K562 (cell line): ENCODE measurements around the gene GLUD1. TPM values are rescaled to one million over a fixed set of nuclear protein-coding genes. Genes with fewer than 3 reads are reported as not detected.

Source experiments
- CBFA2T2 ChIP-seq: fragments of 450-650 bp; conservative IDR thresholded peaks from 2 replicates; pipeline ENCODE4 v1.6.1; 2017; ENCODE audit warnings: mild to moderate bottlenecking
- CTBP1 ChIP-seq: fragments of 450-650 bp; IDR thresholded peaks from 2 replicates; pipeline ENCODE4 v1.6.1; 2016; ENCODE audit warnings: borderline replicate concordance
- ELF1 ChIP-seq: fragments of 200-800 bp; sonication (Bioruptor generic); IDR thresholded peaks from 2 replicates; pipeline ENCODE4 v1.6.1; 2016; ENCODE audit warnings: missing genetic modification characterization, missing compliant biosample characterization
- HNRNPH1 ChIP-seq: fragments of 200-400 bp; formaldehyde crosslinking; optimal IDR thresholded peaks from 2 replicates; pipeline ENCODE3; 2017; ENCODE audit warnings: low read depth, mild to moderate bottlenecking, low read length, moderate library complexity
- HOXB6 ChIP-seq: fragments of 250-450 bp; sonication (Bioruptor Pico); IDR thresholded peaks from 2 replicates; pipeline ENCODE4 v1.5.1; 2022; ENCODE audit warnings: mild to moderate bottlenecking, borderline replicate concordance
- L3MBTL2 ChIP-seq: fragments of 450-650 bp; IDR thresholded peaks from 2 replicates; pipeline ENCODE4 v1.6.1; 2016; ENCODE audit warnings: mild to moderate bottlenecking, moderate library complexity
- NCOA6 ChIP-seq: fragments of 450-650 bp; IDR thresholded peaks from 2 replicates; pipeline ENCODE4 v1.6.1; 2017; ENCODE audit warnings: mild to moderate bottlenecking
- NONO ChIP-seq, 2 experiments: fragments of 200-400 bp in 1 of 2; fragments of 450-650 bp in 1 of 2; formaldehyde crosslinking in 1 of 2; IDR thresholded peaks; 2 replicates each; pipeline ENCODE4 v1.6.1; 2017; ENCODE audit warnings: low read depth in 2 of 2, mild to moderate bottlenecking in 2 of 2, moderate library complexity in 2 of 2, low read length in 1 of 2
- NR1H2 ChIP-seq: sonication (generic); formaldehyde crosslinking; IDR thresholded peaks from 2 replicates; pipeline ENCODE4 v1.4.0; 2020; ENCODE audit warnings: mild to moderate bottlenecking, missing genetic modification reagents
- PHF8 ChIP-seq: fragments of 200-600 bp; sonication (generic); IDR thresholded peaks from 2 replicates; pipeline ENCODE4 v1.6.1; 2012; ENCODE audit warnings: mixed run types, mild to moderate bottlenecking, inconsistent platforms, low read length, moderate library complexity, borderline replicate concordance
- RHOXF2B ChIP-seq: fragments of 250-450 bp; sonication (Bioruptor Pico); conservative IDR thresholded peaks from 2 replicates; pipeline ENCODE4 v1.5.1; 2021
- SAP30 ChIP-seq: fragments of 200-600 bp; sonication (generic); IDR thresholded peaks from 2 replicates; pipeline ENCODE4 v1.6.1; 2012; ENCODE audit warnings: borderline replicate concordance, low read depth, mild to moderate bottlenecking, moderate library complexity, low read length, control low read depth, inconsistent platforms; ENCODE audit not compliant: insufficient read depth, poor library complexity, severe bottlenecking
- SIN3A ChIP-seq, 2 experiments: fragments of 150-350 bp in 1 of 2; IDR thresholded peaks; 2 replicates each; pipeline ENCODE4 v1.6.1; 2011 to 2016; ENCODE audit warnings: borderline replicate concordance in 2 of 2, low read depth in 2 of 2, low read length in 2 of 2, mild to moderate bottlenecking in 2 of 2, moderate library complexity in 2 of 2; ENCODE audit not compliant: control insufficient read depth in 1 of 2
- TCF7L2 ChIP-seq: fragments of 150-350 bp; IDR thresholded peaks from 2 replicates; pipeline ENCODE4 v1.6.1; 2016; ENCODE audit warnings: low read depth, mild to moderate bottlenecking, low read length, moderate library complexity
- ZBTB11 ChIP-seq, 3 experiments: fragments of 200-800 bp in 1 of 3; fragments of 250-450 bp in 1 of 3; fragments of 450-650 bp in 1 of 3; sonication (Bioruptor Pico) in 1 of 3; sonication (Bioruptor generic) in 1 of 3; formaldehyde crosslinking in 1 of 3; IDR thresholded peaks; 2 replicates each; pipeline versions ENCODE4 v1.6.1 to v1.8.0; 2016 to 2022; ENCODE audit warnings: mild to moderate bottlenecking in 2 of 3, missing genetic modification characterization in 2 of 3, missing compliant biosample characterization in 1 of 3, moderate library complexity in 1 of 3
- ZBTB8A ChIP-seq: fragments of 450-650 bp; IDR thresholded peaks from 2 replicates; pipeline ENCODE4 v1.6.1; 2018; ENCODE audit warnings: mild to moderate bottlenecking, moderate library complexity; ENCODE audit not compliant: partially characterized antibody
- polyA plus RNA-seq, 8 experiments: library from polyadenylated mRNA; depleted of rRNA in 4 of 8; stranded (reverse) in 5 of 8; unstranded in 3 of 8; fragments of >200 nt; fragmentation: Nextera tagmentation in 2 of 8; fragmentation: Illumina TruSeq in 1 of 8; extraction: Ambion mirVana in 2 of 8; extraction: Trizol in 1 of 8; gene quantifications; 2 replicates each; pipeline versions ENCODE4 v1.2.1 to v1.2.3, GENCODE V29; 2011 to 2014; ENCODE audit warnings: inconsistent platforms in 1 of 8, missing spikeins in 1 of 8
- total RNA-seq, 7 experiments: library from RNA; depleted of rRNA in 6 of 7; stranded (reverse); fragments of >200 nt in 6 of 7; fragmentation: Illumina TruSeq in 2 of 7; extraction: Trizol in 2 of 7; gene quantifications; 2 replicates each; pipeline versions ENCODE4 v1.2.1 to v1.2.3, GENCODE V29; 2011 to 2021; ENCODE audit warnings: low replicate concordance in 1 of 7
- TF ChIP-seq, protein P1 (sequence below): fragments of 200-800 bp; sonication (Bioruptor generic); IDR thresholded peaks from 2 replicates; pipeline ENCODE4 v1.6.1; 2017; ENCODE audit warnings: missing genetic modification characterization, missing compliant biosample characterization
- TF ChIP-seq, protein P2 (sequence below), 2 experiments: IDR thresholded peaks; 2 replicates each; pipeline ENCODE4 v1.6.1; 2012; ENCODE audit warnings: improper control_type of control experiment in 2 of 2, low read depth in 2 of 2, low read length in 2 of 2, borderline replicate concordance in 1 of 2

The GLUD1 gene
- total and polyA plus RNA-seq, 9 of the 15 experiments (the other 6 are each of a cell fraction or from before 2014, with no cell fraction given), result 21.9 to 92.0 (median 76.3) TPM

DNA sequence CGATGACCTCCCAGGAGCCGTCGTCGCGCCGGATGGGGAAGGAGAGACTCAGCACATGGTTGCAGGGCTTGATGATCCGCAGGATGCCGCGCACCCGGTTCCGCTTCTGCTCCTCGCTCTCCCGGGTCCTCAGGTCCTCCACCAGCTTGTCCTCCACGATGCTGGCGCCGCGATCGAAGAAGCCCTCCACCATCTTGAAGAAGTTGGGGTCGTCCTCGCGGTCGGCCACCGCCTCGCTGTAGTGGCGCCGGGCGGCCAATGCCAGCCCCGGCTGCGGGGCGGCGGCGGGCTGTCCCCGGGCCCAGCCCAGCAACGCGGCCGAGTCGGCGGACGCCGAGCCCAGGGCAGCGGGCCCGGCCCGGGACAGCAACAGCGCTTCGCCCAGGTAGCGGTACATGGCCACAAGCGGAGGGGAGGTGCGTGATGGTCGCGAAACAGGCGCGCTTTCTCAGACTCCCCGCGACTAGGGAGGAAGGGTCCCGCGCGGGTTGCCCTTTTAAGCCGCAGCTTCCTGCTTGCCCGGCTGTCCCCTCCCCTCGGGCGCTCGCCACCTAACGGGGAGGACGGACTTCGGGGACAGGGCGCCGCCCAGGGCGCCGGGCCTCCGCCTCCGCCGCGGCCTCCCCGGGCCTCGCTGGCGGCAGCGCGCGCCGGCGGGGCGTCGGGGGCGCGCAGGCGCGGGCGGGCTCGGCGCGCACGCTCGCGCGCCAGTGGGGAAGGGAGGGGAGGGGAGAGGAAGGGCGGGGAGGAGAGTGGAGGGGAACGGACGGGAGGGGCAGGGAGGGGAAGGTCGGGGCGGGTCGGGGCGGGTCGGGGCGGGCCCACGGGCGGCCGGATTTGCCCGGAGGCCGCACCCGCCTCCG is at the start of gene GLUD1, which contains the start of gene SHLD2 (continued):
- TF ChIP-seq HOXB6 (CRISPR knock-in tag) (no peak), TCF7L2 (no peak), NCOA6 (no peak), SAP30 (peak; percentile 67), L3MBTL2 (peak; percentile 92), SIN3A (IDR thresholded peaks at IDR 0.05; ENCODE audit: borderline replicate concordance in 2 of 2, control insufficient read depth in 1 of 2, low read depth in 2 of 2, low read length in 2 of 2) (no peak), PHF8 (peak; percentile 63; the same call in 1 of the 2 replicates), RHOXF2B (CRISPR knock-in tag) (no peak), ELF1 (peak; percentile 71), NONO (IDR thresholded peaks at IDR 0.05; ENCODE audit: low read depth in 2 of 2, low read length in 1 of 2) (peak; percentile 13 to 40; a peak in 1 of 4 replicates), CTBP1 (peak; percentile 29; the same call in 1 of the 2 replicates), CBFA2T2 (no peak), NR1H2 (CRISPR knock-in tag) (no peak), ZBTB8A (no peak), HNRNPH1 (no peak), ZBTB11 (CRISPR knock-in tag; IDR thresholded peaks at IDR 0.05) (peak in 1 of 3 experiments; percentile 77; a peak in 2 of 6 replicates)
- TF ChIP-seq, protein P1, sequence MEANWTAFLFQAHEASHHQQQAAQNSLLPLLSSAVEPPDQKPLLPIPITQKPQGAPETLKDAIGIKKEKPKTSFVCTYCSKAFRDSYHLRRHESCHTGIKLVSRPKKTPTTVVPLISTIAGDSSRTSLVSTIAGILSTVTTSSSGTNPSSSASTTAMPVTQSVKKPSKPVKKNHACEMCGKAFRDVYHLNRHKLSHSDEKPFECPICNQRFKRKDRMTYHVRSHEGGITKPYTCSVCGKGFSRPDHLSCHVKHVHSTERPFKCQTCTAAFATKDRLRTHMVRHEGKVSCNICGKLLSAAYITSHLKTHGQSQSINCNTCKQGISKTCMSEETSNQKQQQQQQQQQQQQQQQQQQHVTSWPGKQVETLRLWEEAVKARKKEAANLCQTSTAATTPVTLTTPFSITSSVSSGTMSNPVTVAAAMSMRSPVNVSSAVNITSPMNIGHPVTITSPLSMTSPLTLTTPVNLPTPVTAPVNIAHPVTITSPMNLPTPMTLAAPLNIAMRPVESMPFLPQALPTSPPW (CRISPR knock-in tag), result peak; percentile 86; the same call in 1 of the 2 replicates
- TF ChIP-seq, protein P2, sequence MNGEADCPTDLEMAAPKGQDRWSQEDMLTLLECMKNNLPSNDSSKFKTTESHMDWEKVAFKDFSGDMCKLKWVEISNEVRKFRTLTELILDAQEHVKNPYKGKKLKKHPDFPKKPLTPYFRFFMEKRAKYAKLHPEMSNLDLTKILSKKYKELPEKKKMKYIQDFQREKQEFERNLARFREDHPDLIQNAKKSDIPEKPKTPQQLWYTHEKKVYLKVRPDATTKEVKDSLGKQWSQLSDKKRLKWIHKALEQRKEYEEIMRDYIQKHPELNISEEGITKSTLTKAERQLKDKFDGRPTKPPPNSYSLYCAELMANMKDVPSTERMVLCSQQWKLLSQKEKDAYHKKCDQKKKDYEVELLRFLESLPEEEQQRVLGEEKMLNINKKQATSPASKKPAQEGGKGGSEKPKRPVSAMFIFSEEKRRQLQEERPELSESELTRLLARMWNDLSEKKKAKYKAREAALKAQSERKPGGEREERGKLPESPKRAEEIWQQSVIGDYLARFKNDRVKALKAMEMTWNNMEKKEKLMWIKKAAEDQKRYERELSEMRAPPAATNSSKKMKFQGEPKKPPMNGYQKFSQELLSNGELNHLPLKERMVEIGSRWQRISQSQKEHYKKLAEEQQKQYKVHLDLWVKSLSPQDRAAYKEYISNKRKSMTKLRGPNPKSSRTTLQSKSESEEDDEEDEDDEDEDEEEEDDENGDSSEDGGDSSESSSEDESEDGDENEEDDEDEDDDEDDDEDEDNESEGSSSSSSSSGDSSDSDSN (IDR thresholded peaks at IDR 0.05; ENCODE audit: borderline replicate concordance in 1 of 2, low read depth in 2 of 2, low read length in 2 of 2), result no peak
